Stimulated activated CD4-positive, alpha-beta T cell treated with anti-CD3 and anti-CD28 coated beads, Interleukin-15, amount 100 ng/mL, for 1 hour (primary cell): Measurements from ENCODE around the gene MET.
"Not testable (repeated sequence)": the region's sequence is repeated elsewhere in the genome, so short reads cannot be mapped to it uniquely, and the experiment has no call there.

Source experiments
- DNase-seq, 2 donors: peaks; one replicate each; pipeline ENCODE4 v3.0.0-alpha.2; 2020; ENCODE audit warnings: low read depth in 1 of 2, low spot score in 1 of 2

The MET gene

GRCh38 chr7:116697761-116698160 lies 25.8 kb downstream of the MET start:
- no peak for DNase-seq

- DNase-seq, result no peak
Measured at GRCh38 chr7:116698396-116698795, 26.4 kb downstream of the MET start.

GRCh38 chr7:116698930-116699721 lies 27.1 kb downstream of the MET start:
- DNase-seq, result no peak

- no peak for DNase-seq
Measured at GRCh38 chr7:116699722-116700120, 27.7 kb downstream of the MET start.

GRCh38 chr7:116702046-116702785 lies 30.2 kb downstream of the MET start:
- DNase-seq, result no peak

- DNase-seq, result no peak
Measured at GRCh38 chr7:116704650-116705228, 32.7 kb downstream of the MET start.

- DNase-seq, result no peak
Measured at GRCh38 chr7:116705419-116705818, 33.4 kb downstream of the MET start.

GRCh38 chr7:116706668-116707126 lies 34.7 kb downstream of the MET start:
- DNase-seq, result no peak

GRCh38 chr7:116707289-116707688 lies 35.3 kb downstream of the MET start:
- no peak for DNase-seq

GRCh38 chr7:116708248-116708647 lies 36.3 kb downstream of the MET start:
- no peak for DNase-seq

- no peak for DNase-seq
Measured at GRCh38 chr7:116708861-116709260, 36.9 kb downstream of the MET start.

GRCh38 chr7:116709336-116709735 lies 37.3 kb downstream of the MET start:
- DNase-seq, result no peak

- DNase-seq, result no peak
Measured at GRCh38 chr7:116710764-116711452, 38.9 kb downstream of the MET start.

- no peak for DNase-seq
Measured at GRCh38 chr7:116711790-116712189, 39.8 kb downstream of the MET start.

GRCh38 chr7:116713500-116713899 lies 41.5 kb downstream of the MET start:
- DNase-seq, result no peak

GRCh38 chr7:116713918-116714317 lies 41.9 kb downstream of the MET start:
- no peak for DNase-seq

- DNase-seq, result no peak
Measured at GRCh38 chr7:116715077-116715476, 43.1 kb downstream of the MET start.

GRCh38 chr7:116717137-116717536 lies 45.1 kb downstream of the MET start:
- DNase-seq, result no peak

GRCh38 chr7:116723959-116724529 lies 52.0 kb downstream of the MET start:
- not testable (repeated sequence) for DNase-seq

GRCh38 chr7:116724560-116725231 lies 52.7 kb downstream of the MET start:
- DNase-seq, result no peak

- no peak for DNase-seq
Measured at GRCh38 chr7:116726149-116726548, 54.2 kb downstream of the MET start.
